HCT116 (cell line): ENCODE measurements around the gene VIPR2.

Source experiments
- CEBPB ChIP-seq: IDR thresholded peaks from 2 replicates; pipeline ENCODE4 v1.6.1; 2012; ENCODE audit warnings: low read depth
- POLR2A ChIP-seq: IDR thresholded peaks from 2 replicates; pipeline ENCODE4 v1.7.0; 2011; ENCODE audit warnings: borderline replicate concordance; ENCODE audit not compliant: insufficient read depth, insufficient read length; ENCODE audit errors: extremely low read depth
- POLR2AphosphoS5 ChIP-seq: IDR thresholded peaks from 2 replicates; pipeline ENCODE4 v1.6.1; 2011; ENCODE audit warnings: mild to moderate bottlenecking, low read depth, low read length, moderate library complexity
- SIN3A ChIP-seq: IDR thresholded peaks from 2 replicates; pipeline ENCODE4 v1.6.1; 2012; ENCODE audit warnings: low read depth
- SP1 ChIP-seq: IDR thresholded peaks from 2 replicates; pipeline ENCODE4 v1.6.1; 2012; ENCODE audit warnings: low read depth
- TCF7L2 ChIP-seq: IDR thresholded peaks from 2 replicates; pipeline ENCODE4 v1.7.0; 2011; ENCODE audit warnings: borderline replicate concordance, inconsistent platforms; ENCODE audit not compliant: insufficient read depth, insufficient read length; ENCODE audit errors: extremely low read depth
- TF ChIP-seq, protein P1 (sequence below): IDR thresholded peaks from 2 replicates; pipeline ENCODE4 v1.6.1; 2011; ENCODE audit warnings: mild to moderate bottlenecking, low read length, moderate library complexity; ENCODE audit not compliant: insufficient replicate concordance; ENCODE audit errors: extremely low read depth
- TF ChIP-seq, protein P2 (sequence below), 3 experiments: fragments of 200-600 bp in 1 of 3; sonication (generic) in 1 of 3; IDR thresholded peaks in 2 of 3; conservative IDR thresholded peaks in 1 of 3; 2 replicates each; pipeline ENCODE4 v1.5.1; 2012 to 2017; ENCODE audit warnings: low read depth in 2 of 3, low read length in 2 of 3, antibody characterized with exemption in 1 of 3, borderline replicate concordance in 1 of 3, control low read depth in 1 of 3, mild to moderate bottlenecking in 1 of 3, mixed read lengths in 1 of 3, mixed run types in 1 of 3, moderate library complexity in 1 of 3; ENCODE audit not compliant: insufficient read depth in 1 of 3
- TF ChIP-seq, protein P3 (sequence below): IDR thresholded peaks from 2 replicates; pipeline ENCODE4 v1.6.1; 2012; ENCODE audit warnings: low read depth

DNA sequence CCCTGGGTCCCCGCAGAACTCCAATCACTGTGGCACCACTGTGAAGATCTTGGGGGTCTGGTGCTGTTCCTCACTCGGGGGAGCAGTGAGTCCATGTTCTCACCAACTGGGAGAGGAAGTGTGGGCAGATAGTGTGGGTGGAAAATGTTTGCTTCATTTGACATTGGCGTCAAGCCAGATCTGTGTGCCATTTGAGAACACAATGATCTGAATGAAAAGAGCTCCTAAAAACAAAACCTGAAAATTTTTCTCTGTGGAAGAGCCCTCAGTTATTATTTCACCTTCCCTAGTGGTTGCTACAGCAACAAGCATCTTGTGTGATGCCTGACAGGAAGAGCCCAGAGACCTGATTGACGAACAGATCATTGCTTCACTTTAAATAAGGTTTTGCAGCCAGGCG lies 125.6 kb downstream of the VIPR2 start:
- TF ChIP-seq TCF7L2: no peak
- TF ChIP-seq, protein P1, sequence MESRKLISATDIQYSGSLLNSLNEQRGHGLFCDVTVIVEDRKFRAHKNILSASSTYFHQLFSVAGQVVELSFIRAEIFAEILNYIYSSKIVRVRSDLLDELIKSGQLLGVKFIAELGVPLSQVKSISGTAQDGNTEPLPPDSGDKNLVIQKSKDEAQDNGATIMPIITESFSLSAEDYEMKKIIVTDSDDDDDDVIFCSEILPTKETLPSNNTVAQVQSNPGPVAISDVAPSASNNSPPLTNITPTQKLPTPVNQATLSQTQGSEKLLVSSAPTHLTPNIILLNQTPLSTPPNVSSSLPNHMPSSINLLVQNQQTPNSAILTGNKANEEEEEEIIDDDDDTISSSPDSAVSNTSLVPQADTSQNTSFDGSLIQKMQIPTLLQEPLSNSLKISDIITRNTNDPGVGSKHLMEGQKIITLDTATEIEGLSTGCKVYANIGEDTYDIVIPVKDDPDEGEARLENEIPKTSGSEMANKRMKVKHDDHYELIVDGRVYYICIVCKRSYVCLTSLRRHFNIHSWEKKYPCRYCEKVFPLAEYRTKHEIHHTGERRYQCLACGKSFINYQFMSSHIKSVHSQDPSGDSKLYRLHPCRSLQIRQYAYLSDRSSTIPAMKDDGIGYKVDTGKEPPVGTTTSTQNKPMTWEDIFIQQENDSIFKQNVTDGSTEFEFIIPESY: no peak
- TF ChIP-seq, protein P2, sequence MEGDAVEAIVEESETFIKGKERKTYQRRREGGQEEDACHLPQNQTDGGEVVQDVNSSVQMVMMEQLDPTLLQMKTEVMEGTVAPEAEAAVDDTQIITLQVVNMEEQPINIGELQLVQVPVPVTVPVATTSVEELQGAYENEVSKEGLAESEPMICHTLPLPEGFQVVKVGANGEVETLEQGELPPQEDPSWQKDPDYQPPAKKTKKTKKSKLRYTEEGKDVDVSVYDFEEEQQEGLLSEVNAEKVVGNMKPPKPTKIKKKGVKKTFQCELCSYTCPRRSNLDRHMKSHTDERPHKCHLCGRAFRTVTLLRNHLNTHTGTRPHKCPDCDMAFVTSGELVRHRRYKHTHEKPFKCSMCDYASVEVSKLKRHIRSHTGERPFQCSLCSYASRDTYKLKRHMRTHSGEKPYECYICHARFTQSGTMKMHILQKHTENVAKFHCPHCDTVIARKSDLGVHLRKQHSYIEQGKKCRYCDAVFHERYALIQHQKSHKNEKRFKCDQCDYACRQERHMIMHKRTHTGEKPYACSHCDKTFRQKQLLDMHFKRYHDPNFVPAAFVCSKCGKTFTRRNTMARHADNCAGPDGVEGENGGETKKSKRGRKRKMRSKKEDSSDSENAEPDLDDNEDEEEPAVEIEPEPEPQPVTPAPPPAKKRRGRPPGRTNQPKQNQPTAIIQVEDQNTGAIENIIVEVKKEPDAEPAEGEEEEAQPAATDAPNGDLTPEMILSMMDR (IDR thresholded peaks at IDR 0.05 in 2 of 3, conservative IDR thresholded peaks at IDR 0.05 in 1 of 3; ENCODE audit: borderline replicate concordance in 1 of 3, insufficient read depth in 1 of 3, low read depth in 2 of 3, low read length in 2 of 3): no peak
- no peak for TF ChIP-seq CEBPB
- no peak for TF ChIP-seq POLR2AphosphoS5
- no peak for TF ChIP-seq SP1
- TF ChIP-seq SIN3A: no peak
- TF ChIP-seq POLR2A: no peak
- TF ChIP-seq, protein P3, sequence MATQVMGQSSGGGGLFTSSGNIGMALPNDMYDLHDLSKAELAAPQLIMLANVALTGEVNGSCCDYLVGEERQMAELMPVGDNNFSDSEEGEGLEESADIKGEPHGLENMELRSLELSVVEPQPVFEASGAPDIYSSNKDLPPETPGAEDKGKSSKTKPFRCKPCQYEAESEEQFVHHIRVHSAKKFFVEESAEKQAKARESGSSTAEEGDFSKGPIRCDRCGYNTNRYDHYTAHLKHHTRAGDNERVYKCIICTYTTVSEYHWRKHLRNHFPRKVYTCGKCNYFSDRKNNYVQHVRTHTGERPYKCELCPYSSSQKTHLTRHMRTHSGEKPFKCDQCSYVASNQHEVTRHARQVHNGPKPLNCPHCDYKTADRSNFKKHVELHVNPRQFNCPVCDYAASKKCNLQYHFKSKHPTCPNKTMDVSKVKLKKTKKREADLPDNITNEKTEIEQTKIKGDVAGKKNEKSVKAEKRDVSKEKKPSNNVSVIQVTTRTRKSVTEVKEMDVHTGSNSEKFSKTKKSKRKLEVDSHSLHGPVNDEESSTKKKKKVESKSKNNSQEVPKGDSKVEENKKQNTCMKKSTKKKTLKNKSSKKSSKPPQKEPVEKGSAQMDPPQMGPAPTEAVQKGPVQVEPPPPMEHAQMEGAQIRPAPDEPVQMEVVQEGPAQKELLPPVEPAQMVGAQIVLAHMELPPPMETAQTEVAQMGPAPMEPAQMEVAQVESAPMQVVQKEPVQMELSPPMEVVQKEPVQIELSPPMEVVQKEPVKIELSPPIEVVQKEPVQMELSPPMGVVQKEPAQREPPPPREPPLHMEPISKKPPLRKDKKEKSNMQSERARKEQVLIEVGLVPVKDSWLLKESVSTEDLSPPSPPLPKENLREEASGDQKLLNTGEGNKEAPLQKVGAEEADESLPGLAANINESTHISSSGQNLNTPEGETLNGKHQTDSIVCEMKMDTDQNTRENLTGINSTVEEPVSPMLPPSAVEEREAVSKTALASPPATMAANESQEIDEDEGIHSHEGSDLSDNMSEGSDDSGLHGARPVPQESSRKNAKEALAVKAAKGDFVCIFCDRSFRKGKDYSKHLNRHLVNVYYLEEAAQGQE: no peak
